ENCODE measurements around the gene KIF16B.

The KIF16B gene

DNA sequence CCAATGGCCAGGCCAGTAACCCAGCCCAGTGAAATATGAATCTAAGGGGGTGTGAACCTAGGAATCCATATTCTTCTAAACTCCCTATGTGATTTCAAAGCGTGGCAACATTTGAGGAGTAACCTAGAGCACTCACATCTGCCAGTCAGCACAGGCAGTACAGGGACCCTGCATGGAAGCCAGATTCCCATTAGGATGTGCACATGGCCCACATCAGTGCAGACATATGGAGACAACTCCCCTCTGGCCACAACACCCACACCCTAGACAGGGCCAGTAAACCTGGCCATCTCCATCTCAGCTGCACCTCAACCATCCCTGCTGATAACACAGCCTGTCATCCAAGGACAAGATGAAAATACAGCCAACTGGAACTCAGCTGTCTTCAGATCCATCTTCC is 56.5 kb downstream of the KIF16B start:
- Histone ChIP-seq H3K27ac (no peak overlapping the region), H3K9me3 (ENCODE audit: severe bottlenecking) (no peaks in the 10 kb centered on the region), H3K27me3 (ENCODE audit: insufficient read depth, low read depth, severe bottlenecking) (no peaks in the 10 kb centered on the region), H3K36me3 (no peaks in the 10 kb centered on the region), H3K4me3 (ENCODE audit: low read depth, low read length) (no peak overlapping the region)
- no peak for TF ChIP-seq CTCF (IDR thresholded peaks at IDR 0.05; ENCODE audit: low read depth, low read length)
- DNase-seq = no peak

DNA sequence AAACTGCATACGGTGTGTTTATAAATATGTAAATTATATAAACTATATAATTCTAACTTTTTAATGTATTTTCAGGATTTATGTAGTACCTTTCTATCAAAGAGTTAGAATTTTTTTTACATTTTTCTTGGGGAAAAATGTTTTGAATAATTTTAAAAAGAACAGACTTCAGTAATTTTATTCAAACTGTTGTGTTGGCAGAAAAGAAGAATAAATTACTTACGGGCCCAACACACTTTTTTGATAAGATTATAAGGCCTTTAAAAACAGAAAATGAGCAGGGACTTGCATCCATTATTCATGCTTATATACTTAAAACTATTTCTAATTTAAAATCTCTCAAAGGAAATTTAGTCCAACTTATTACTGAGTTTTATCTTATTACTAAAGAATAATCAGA is 58.2 kb downstream of the KIF16B start:
- TF ChIP-seq CTCF (IDR thresholded peaks at IDR 0.05; ENCODE audit: low read depth, low read length) = no peak
- no peak overlapping the region for H3K4me3 ChIP-seq (ENCODE audit: low read depth, low read length)

GRCh38 chr20:16514140-16514539 is 59.1 kb downstream of the KIF16B start:
- no peak for DNase-seq
- H3K9me3 ChIP-seq (ENCODE audit: severe bottlenecking) = no peaks in the 10 kb centered on the region
- no peak for TF ChIP-seq CTCF (IDR thresholded peaks at IDR 0.05; ENCODE audit: low read depth, low read length)
- H3K27me3 ChIP-seq (ENCODE audit: insufficient read depth, low read depth, severe bottlenecking) = no peaks in the 10 kb centered on the region
- H3K4me3 ChIP-seq (ENCODE audit: low read depth, low read length) = no peak overlapping the region
- peaks cover 7% of the 10 kb centered on the region for H3K36me3 ChIP-seq
- H3K27ac ChIP-seq = no peak overlapping the region

More for the DNA sequence above, 58.2 kb downstream of the KIF16B start:
- Histone ChIP-seq H3K9me3 (ENCODE audit: severe bottlenecking) (no peaks in the 10 kb centered on the region), H3K27me3 (ENCODE audit: insufficient read depth, low read depth, severe bottlenecking) (no peaks in the 10 kb centered on the region), H3K27ac (no peak overlapping the region), H3K36me3 (peaks cover 7% of the 10 kb centered on the region)
- no peak for DNase-seq

- DNase-seq = no peak
- TF ChIP-seq CTCF (IDR thresholded peaks at IDR 0.05; ENCODE audit: low read depth, low read length) = no peak
- Histone ChIP-seq H3K4me3 (ENCODE audit: low read depth, low read length) (no peak overlapping the region), H3K9me3 (ENCODE audit: severe bottlenecking) (no peaks in the 10 kb centered on the region), H3K36me3 (peaks cover 20% of the 10 kb centered on the region), H3K27ac (no peak overlapping the region), H3K27me3 (ENCODE audit: insufficient read depth, low read depth, severe bottlenecking) (no peaks in the 10 kb centered on the region)
Observed at GRCh38 chr20:16505894-16506293, 67.4 kb downstream of the KIF16B start.

DNA sequence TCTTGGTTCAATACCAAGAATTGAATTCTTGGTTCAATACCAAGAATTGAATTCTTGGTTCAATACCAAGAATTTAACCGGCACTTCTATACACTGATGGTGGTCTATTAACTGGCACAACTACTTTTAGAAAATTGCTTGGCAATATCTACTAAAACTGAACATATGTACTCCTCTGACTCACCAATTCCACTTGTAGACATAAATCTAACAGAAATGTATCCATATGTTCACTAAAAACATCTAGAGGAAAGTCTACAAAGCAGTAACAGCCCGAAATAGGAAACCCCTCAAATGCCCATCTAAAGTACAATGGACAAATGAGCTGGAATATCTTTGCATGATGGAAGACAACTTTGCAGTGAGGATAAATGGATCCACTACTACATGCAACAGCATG is 71.9 kb downstream of the KIF16B start:
- no peaks in the 10 kb centered on the region for H3K27me3 ChIP-seq (ENCODE audit: insufficient read depth, low read depth, severe bottlenecking)
- no peaks in the 10 kb centered on the region for H3K9me3 ChIP-seq (ENCODE audit: severe bottlenecking)
- no peak for DNase-seq
- no peak for TF ChIP-seq CTCF (IDR thresholded peaks at IDR 0.05; ENCODE audit: low read depth, low read length)
- H3K36me3 ChIP-seq = peaks cover 12% of the 10 kb centered on the region
- H3K4me3 ChIP-seq (ENCODE audit: low read depth, low read length) = no peak overlapping the region
- no peak overlapping the region for H3K27ac ChIP-seq

GRCh38 chr20:16500197-16500596 is 73.1 kb downstream of the KIF16B start:
- no peak for TF ChIP-seq CTCF (IDR thresholded peaks at IDR 0.05; ENCODE audit: low read depth, low read length)
- no peaks in the 10 kb centered on the region for H3K9me3 ChIP-seq (ENCODE audit: severe bottlenecking)
- H3K4me3 ChIP-seq (ENCODE audit: low read depth, low read length) = no peak overlapping the region
- no peaks in the 10 kb centered on the region for H3K27me3 ChIP-seq (ENCODE audit: insufficient read depth, low read depth, severe bottlenecking)
- peaks cover 12% of the 10 kb centered on the region for H3K36me3 ChIP-seq
- H3K27ac ChIP-seq = no peak overlapping the region
- no peak for DNase-seq

Measured in WERI-Rb-1 (cell line).